Stimulated activated CD4-positive, alpha-beta T cell treated with anti-CD3 and anti-CD28 coated beads, Interleukin-4, amount 100 ng/mL, for 48 hours (primary cell): Measurements from ENCODE around the gene FBXL7.

Experiments
- DNase-seq, 2 donors: peaks; one replicate each; pipeline ENCODE4 v3.0.0-alpha.2; 2020; ENCODE audit warnings: low read depth in 2 of 2

The FBXL7 gene

DNA sequence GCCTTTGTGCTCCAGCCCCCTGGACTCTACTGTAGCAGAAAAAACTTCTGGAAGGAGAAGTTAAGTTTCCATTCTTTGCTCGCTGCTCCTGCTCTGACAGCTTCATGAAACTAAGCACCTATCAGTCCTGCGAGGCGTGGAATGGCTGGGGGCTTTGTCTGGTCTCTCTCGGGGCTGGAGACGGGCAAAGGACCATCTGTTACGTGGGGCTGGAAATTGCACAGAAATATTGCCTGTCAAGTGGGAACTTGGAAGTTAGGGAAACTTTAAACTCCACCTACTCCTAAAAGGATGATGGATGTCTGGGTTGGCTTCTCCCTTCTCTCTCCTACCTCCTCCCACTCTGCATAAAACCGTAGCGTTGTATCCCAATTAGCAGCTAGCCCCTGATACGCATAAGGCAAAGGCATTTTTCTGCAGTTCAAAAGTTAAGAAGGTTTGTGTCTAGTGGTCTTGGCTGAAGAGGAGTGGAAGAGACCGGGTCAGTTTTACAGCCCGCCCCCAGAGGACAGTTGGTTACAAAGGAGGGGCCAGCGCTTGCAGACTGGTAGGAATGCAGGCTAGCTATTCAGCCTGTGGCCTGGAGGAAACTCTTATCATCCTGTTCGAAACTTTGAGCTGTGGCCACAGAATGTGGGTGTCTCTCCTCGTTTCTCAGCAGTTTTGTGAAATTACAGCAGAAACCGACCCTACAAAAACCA, 1.3 kb downstream of the FBXL7 start:
- DNase-seq, result no peak

- no peak for DNase-seq
These were observed 2.2 kb downstream of the FBXL7 start for GRCh38 chr5:15502208-15502607.

DNA sequence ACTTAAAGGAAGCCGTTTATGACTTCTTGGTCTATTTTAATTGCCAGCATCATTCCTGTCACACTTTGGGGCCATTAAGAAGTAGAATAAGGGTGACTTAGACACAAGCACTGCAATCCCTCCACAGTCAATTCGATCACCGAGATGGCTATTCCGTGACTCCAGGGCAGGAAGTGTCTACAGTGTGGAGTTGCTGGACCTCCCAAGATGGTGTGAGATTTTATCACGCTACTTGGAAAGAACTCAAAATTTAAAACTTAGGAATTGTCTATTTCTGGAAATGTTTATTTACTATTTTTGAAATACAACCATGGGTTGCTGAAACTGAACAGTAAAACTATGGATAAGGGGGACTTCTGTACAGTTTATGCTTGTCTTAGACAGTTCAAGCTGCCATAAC, 6.2 kb downstream of the FBXL7 start:
- DNase-seq, result no peak

DNA sequence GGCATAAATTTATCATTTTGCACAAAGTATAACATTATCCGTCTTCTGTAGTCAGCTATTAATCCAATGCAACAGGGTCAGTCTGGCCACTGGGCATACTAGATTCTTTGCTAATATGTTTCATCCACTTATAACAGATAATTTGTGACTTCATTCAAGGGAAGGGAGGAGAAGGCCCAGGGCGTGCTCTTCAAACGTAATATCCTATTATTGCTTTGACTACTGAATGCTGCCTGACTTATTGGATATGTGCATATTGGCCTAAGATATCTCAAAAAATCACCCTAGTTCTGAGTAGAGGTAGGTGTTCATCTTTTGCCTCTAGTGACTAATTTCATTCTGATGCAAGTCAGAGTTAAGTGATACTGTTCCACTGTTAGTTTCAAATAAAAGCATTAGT, 6.9 kb downstream of the FBXL7 start:
- no peak for DNase-seq

DNA sequence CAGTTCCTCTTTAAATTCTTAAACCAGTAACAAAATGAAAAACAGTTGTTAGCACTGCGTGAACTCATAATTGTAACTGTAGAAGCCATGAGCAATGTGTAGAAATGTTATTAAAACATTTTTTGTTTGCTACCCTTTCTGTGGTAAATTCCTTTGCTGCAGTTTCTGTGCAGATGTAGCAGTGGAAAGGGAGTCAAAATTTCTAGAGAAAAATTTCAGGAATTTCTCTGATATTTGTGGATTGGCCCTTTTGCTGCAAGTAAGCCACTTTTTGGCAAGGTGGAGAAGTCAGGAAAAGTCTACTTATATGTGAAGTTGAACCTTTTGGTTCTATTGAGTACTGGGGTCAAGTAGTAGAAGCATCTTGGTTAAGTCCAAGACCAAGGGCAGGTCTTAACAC, 10.1 kb downstream of the FBXL7 start:
- DNase-seq, result no peak

DNA sequence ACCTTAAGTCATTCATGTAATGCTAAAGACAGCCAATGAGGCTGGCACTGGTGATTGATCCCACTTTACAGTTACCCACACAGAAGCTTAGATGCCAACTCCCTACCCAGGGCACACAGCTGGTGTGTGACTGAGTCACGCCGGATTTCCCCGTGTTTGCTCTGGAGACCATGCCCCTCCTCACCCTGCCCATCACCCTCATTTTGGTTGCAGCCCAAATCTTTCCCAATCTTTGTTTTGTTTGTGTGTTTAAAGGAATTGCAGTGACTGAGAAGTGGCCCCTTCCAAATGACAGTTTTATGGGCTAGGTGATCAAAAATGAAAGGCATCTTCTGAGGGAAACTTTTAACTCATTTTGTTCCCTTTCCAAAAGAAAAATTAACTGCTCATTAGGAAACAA, 10.9 kb downstream of the FBXL7 start:
- DNase-seq, result no peak

GRCh38 chr5:15513431-15513830, 13.5 kb downstream of the FBXL7 start:
- DNase-seq, result no peak

DNA sequence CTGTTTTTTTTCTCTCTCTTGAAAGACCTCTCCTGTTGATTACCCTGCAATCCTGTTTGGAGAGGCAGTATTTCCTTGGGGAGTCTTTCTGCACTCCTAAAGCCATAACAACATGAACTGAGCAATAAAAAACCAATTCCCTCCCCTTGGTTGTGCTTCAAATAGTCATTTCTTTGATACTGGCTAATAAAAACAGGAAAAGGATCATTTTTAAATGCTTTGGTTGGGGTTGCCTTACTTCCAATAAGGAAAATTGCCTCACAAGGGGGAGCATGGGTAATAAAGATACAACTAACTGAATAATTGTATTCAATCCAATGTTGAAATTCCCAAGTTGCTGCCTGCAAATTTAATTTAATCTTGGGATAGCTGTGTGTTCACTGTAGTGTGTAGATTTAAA, 13.9 kb downstream of the FBXL7 start:
- DNase-seq, result no peak

DNA sequence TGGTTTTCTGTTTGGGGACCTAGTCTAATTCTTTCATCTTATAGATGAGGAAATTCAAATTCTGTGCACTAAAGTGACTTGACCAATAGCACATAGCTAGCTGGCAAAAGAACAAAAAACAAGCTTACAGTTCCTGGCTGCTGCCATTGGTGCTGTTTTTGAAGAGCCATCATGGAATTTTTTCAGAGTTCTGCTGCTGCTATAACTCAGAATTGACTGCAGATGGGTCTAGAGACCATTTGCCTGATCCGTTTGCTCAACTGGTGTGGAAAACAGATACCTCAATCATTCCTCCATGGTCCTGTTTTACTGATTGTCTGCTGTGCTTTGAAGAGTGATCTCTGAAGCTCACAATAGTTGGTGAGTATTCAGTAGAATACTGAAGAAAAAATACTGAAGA, 15.2 kb downstream of the FBXL7 start:
- no peak for DNase-seq

DNA sequence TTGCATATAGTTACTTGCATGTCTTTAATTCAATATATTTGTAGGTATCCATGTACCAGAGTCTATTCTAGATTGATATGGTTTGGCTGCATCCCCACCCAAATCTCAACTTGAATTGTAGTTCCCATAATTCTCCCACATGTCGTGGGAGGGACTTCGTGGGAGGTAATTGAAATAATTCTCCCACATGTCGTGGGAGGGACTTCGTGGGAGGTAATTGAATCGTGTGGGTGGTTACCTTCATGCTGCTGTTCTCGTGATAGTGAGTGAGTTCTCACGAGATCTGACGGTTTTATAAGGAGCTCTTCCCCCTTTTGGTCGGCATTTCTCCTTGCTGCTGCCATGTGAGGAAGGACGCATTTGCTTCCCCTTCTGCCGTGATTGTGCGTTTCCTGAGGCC, 16.5 kb downstream of the FBXL7 start:
- no peak for DNase-seq

DNA sequence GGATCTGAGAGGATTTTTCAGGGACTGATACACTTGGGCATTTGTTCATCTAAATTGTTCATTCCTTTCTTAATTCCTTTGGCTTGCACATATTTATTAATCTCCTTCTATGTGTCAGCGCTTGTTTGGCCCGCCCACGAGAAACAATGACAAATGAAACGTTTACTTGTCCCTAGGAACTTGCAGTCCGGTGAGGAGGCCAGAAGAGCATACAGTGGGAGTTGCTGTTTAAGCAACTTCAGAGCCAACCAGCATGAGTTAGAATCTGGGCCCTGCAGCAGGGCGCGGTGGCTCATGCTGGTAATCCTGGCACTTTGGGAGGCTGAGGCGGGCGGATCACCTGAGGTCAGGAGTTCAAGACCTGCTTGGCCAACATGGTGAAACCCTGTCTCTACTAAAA, 18.8 kb downstream of the FBXL7 start:
- no peak for DNase-seq

- no peak for DNase-seq
These were observed 20.9 kb downstream of the FBXL7 start for GRCh38 chr5:15520856-15521255.

DNA sequence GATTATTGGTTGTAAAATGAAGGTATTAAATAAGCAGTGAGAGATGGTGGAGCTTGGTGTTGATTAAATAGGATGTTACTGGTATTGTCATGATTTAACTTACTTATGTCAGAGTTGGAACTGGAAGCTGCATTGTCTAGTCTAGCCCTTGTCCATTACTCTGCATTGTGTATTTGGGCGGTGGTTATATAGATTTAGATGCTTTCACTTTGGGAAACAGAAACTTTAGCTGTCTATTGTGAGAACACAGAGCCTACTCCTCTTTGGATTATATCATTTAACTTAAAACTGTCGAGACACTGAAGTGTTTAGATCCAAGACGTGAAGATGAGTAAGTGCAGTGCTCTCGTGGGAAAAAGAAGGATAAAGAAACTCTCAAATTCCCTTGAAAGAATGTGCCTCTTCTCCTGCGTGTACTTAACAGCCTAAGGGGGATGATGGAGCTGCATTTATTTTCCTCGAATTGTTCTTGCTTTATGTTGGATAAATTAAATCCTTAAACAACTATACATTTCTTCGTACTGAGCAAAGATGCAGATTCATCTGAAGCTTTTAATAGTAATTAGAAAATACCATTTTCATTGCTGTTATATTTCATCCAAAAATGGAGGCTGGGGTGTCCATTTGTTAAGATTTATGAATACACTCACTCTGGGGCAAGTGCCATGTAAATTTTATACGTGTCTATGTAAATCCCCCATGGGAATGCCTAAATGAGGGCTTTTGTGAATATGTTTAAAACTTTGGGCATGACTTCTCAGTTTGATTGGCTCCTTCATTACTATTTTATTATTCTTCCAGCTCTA, 21.6 kb downstream of the FBXL7 start:
- DNase-seq, result no peak

- DNase-seq, result no peak
These were observed 22.2 kb downstream of the FBXL7 start for GRCh38 chr5:15522187-15522520.

DNA sequence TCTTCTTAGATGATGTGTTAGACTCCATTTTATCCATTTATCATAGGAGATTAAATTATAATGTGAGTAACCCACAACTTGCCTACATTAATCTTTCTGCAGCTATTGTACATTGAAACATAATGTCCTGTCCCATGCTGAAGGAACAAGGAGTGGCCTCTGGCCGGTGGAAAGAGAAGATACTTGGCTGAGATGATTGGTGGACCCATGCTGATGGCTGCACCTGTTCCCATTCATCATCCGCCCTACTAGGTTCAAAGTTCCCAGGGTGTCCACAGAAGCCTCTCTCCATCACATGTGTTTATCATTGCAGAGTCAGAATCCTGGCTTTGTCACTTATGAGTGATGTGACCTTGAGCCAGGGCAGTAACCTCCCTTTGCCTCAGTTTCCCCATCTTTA, 24.7 kb downstream of the FBXL7 start:
- DNase-seq, result no peak

GRCh38 chr5:15525703-15526275, 25.8 kb downstream of the FBXL7 start:
- no peak for DNase-seq

DNA sequence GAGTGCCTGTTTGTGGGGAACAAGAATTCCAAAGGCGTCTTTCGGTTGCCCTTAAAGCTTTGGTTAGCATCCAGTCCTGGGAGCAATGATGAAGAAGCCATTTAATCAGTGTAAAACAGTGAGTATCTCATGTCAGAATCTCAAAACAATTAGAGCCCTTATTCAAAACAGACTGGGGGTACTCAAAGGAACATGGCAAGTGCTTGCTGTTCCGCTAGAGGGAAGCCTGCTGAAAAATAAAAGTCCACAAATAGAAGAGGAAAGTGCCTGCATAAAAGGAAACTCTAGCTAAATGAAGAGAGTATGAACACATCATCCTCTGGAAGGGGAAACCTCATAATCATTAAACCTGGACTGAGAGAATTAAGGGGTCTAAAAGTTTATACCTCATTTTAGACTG, 26.4 kb downstream of the FBXL7 start:
- DNase-seq, result no peak

GRCh38 chr5:15528476-15528875, 28.5 kb downstream of the FBXL7 start:
- no peak for DNase-seq

DNA sequence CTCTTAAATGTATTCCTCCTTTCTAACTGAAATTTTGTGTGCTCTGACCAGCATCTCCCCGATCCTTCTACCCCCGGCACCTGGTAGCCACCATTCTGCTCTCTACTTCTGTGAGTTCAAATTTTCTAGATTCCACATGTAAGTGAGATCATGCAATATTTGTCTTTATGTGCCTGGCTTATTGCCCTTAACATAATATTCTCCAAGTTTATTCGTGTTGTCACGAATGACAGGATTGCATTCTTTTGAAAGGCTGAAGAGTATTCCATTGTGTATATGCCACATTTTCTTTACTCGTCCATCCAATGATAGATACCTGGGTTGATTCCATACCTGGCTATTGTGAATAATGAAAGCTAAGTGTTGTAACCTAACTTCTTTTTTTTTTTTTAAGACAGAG, 29.0 kb downstream of the FBXL7 start:
- DNase-seq, result no peak

GRCh38 chr5:15529821-15530220, 29.8 kb downstream of the FBXL7 start:
- no peak for DNase-seq

GRCh38 chr5:15533129-15533893, 33.3 kb downstream of the FBXL7 start:
- DNase-seq, result no peak

DNA sequence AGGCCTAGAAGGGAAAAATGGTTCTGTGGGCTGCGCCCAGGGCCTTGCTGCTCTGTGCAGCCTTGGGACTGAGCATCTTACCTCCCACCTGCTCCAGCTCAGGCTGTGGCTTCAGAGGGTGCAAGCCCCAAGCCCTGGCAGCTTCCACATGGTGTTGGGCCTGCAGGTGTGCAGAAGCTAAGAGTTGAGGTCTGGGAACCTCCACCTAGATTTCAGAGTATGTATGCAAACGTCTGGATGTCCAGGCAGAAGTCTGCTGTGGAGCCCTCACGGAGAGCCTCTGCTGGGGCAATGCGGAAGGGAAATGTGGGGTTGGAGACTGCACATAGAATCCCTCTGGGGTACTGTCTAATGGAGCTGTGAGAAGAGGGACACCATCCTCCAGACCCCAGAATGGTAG, 36.0 kb downstream of the FBXL7 start:
- DNase-seq, result no peak

GRCh38 chr5:15538516-15538915, 38.5 kb downstream of the FBXL7 start:
- DNase-seq, result no peak
